HEK293 (cell line): Measurements from ENCODE around the gene PRLHR.

Experiments used
- CTCF ChIA-PET: fragments of 350-600 bp; formaldehyde crosslinking; extraction: SDS; loops from one replicate; lab custom pipeline; 2021; ENCODE audit warnings: antibody characterized with exemption; lab: Yijun Ruan, JAX
- POLR2A ChIA-PET: fragments of 300-600 bp; formaldehyde crosslinking; extraction: SDS; loops from one replicate; lab custom pipeline; 2020; ENCODE audit warnings: antibody characterized with exemption, inconsistent platforms; lab: Yijun Ruan, JAX
- H3K27ac ChIP-seq: fragments of 200-500 bp; sonication (Bioruptor generic); 2 replicates; pipeline ENCODE4 v1.5.1; 2014; ENCODE audit warnings: low read depth, low read length, control low read depth, inconsistent platforms; ENCODE audit errors: extremely low read depth
- H3K36me3 ChIP-seq, 2 experiments: fragments of 200-500 bp in 1 of 2; sonication (Bioruptor generic) in 1 of 2; 1 replicate in 1 of 2; 2 replicates in 1 of 2; pipeline ENCODE4 v1.5.1; 2014 to 2017; ENCODE audit warnings: inconsistent platforms in 2 of 2, low read length in 2 of 2; ENCODE audit not compliant: control insufficient read depth in 2 of 2, insufficient read depth in 1 of 2
- H3K4me1 ChIP-seq: fragments of 200-500 bp; sonication (Bioruptor generic); 2 replicates; pipeline ENCODE4 v1.5.1; 2014; ENCODE audit warnings: mild to moderate bottlenecking, low read length, inconsistent platforms; ENCODE audit not compliant: control insufficient read depth, insufficient read depth
- H3K4me3 ChIP-seq: 2 replicates; pipeline ENCODE4 v1.5.1; 2011; ENCODE audit warnings: low read depth, mild to moderate bottlenecking, control low read depth, low read length, moderate library complexity
- H3K9me3 ChIP-seq: fragments of 200-500 bp; sonication (Bioruptor generic); 2 replicates; pipeline ENCODE4 v1.5.1; 2014; ENCODE audit warnings: low read depth, low read length, inconsistent platforms; ENCODE audit not compliant: control insufficient read depth, insufficient read depth
- HIC1 ChIP-seq: fragments of 450-650 bp; formaldehyde crosslinking; IDR thresholded peaks from 2 replicates; pipeline ENCODE4 v1.5.1; 2016; ENCODE audit warnings: missing biosample characterization, missing genetic modification characterization
- HOXA7 ChIP-seq: sonication (generic); formaldehyde crosslinking; IDR thresholded peaks from 2 replicates; pipeline ENCODE4 v1.8.1; 2022; ENCODE audit warnings: missing genetic modification reagents, borderline replicate concordance
- KLF10 ChIP-seq: fragments of 450-650 bp; IDR thresholded peaks from 2 replicates; pipeline ENCODE4 v1.5.1; 2018; ENCODE audit warnings: missing biosample characterization, mild to moderate bottlenecking, missing genetic modification characterization
- MYNN ChIP-seq: fragments of 450-650 bp; formaldehyde crosslinking; IDR thresholded peaks from 2 replicates; pipeline ENCODE4 v1.5.1; 2016; ENCODE audit warnings: missing biosample characterization, missing genetic modification characterization, borderline replicate concordance
- REPIN1 ChIP-seq: fragments of 450-650 bp; formaldehyde crosslinking; IDR thresholded peaks from 2 replicates; pipeline ENCODE4 v1.5.1; 2017; ENCODE audit warnings: missing biosample characterization, missing genetic modification characterization, low read depth
- REST ChIP-seq: fragments of 450-650 bp; formaldehyde crosslinking; IDR thresholded peaks from 2 replicates; pipeline ENCODE4 v1.5.1; 2016; ENCODE audit warnings: missing biosample characterization, missing genetic modification characterization
- ZNF146 ChIP-seq: fragments of 450-650 bp; formaldehyde crosslinking; IDR thresholded peaks from 2 replicates; pipeline ENCODE4 v1.5.1; 2016; ENCODE audit warnings: missing biosample characterization, missing genetic modification characterization
- ZNF148 ChIP-seq: fragments of 450-650 bp; formaldehyde crosslinking; IDR thresholded peaks from 2 replicates; pipeline ENCODE4 v1.5.0; 2017; ENCODE audit warnings: missing biosample characterization, missing genetic modification characterization, borderline replicate concordance
- ZNF24 ChIP-seq: fragments of 450-650 bp; formaldehyde crosslinking; IDR thresholded peaks from 2 replicates; pipeline ENCODE4 v1.5.1; 2016; ENCODE audit warnings: missing biosample characterization, missing genetic modification characterization
- ZNF26 ChIP-seq: fragments of 450-650 bp; formaldehyde crosslinking; IDR thresholded peaks from 2 replicates; pipeline ENCODE4 v1.5.1; 2016; ENCODE audit warnings: missing biosample characterization, missing genetic modification characterization
- ZNF366 ChIP-seq: fragments of 450-650 bp; formaldehyde crosslinking; conservative IDR thresholded peaks from 2 replicates; pipeline ENCODE4 v1.5.1; 2016; ENCODE audit warnings: missing biosample characterization, missing genetic modification characterization
- ZNF529 ChIP-seq: fragments of 450-650 bp; formaldehyde crosslinking; IDR thresholded peaks from 2 replicates; pipeline ENCODE4 v1.5.1; 2017; ENCODE audit warnings: missing genetic modification characterization, missing biosample characterization; ENCODE audit not compliant: insufficient replicate concordance
- ZNF626 ChIP-seq: fragments of 450-650 bp; sonication (Bioruptor Pico); formaldehyde crosslinking; IDR thresholded peaks from 2 replicates; pipeline ENCODE4 v1.5.1; 2018; ENCODE audit warnings: missing biosample characterization, missing genetic modification characterization, inconsistent platforms
- ZNF670 ChIP-seq: fragments of 450-650 bp; formaldehyde crosslinking; IDR thresholded peaks from 2 replicates; pipeline ENCODE4 v1.5.1; 2016; ENCODE audit warnings: missing biosample characterization, missing genetic modification characterization, low read depth
- ZNF707 ChIP-seq: fragments of 450-650 bp; formaldehyde crosslinking; IDR thresholded peaks from 2 replicates; pipeline ENCODE4 v1.5.1; 2016; ENCODE audit warnings: missing biosample characterization, missing genetic modification characterization
- ZNF747 ChIP-seq: fragments of 450-650 bp; formaldehyde crosslinking; IDR thresholded peaks from 2 replicates; pipeline ENCODE4 v1.5.1; 2016; ENCODE audit warnings: missing biosample characterization, missing genetic modification characterization
- ZNF777 ChIP-seq: fragments of 450-650 bp; formaldehyde crosslinking; IDR thresholded peaks from 2 replicates; pipeline ENCODE4 v1.5.1; 2017; ENCODE audit warnings: missing biosample characterization, missing genetic modification characterization, borderline replicate concordance
- TF ChIP-seq, protein P1 (sequence below): sonication (generic); formaldehyde crosslinking; IDR thresholded peaks from 2 replicates; pipeline ENCODE4 v1.8.1; 2022; ENCODE audit warnings: mild to moderate bottlenecking, moderate library complexity, missing genetic modification reagents
- TF ChIP-seq, protein P2 (sequence below): fragments of 450-650 bp; formaldehyde crosslinking; IDR thresholded peaks from 2 replicates; pipeline ENCODE4 v1.5.1; 2016; ENCODE audit warnings: missing biosample characterization, missing genetic modification characterization
- TF ChIP-seq, protein P3 (sequence below): fragments of 450-650 bp; formaldehyde crosslinking; IDR thresholded peaks from 2 replicates; pipeline ENCODE4 v1.5.1; 2016; ENCODE audit warnings: missing biosample characterization, missing genetic modification characterization

The PRLHR gene

GRCh38 chr10:118595598-118596425, at the start of gene PRLHR:
Gene PRLHR (minus strand): TSS chr10:118595648. CDS start chr10:118595244, 404 bp downstream.
- POLR2A ChIA-PET, result no interaction called here
- Histone ChIP-seq H3K9me3 (no peaks in the 10 kb centered on the region), H3K4me3 (no peak within 1 kb of the TSS), H3K36me3 (no peaks in the 10 kb centered on the region), H3K27ac (no peak within 1 kb of the TSS), H3K4me1 (peaks cover 2% of the 10 kb centered on the region; the same call in 1 of the 2 replicates)
- CTCF ChIA-PET, result interaction anchor here (0.7 to 1.3 kb wide), 3 partner anchors 9 to 1144 kb away, joined by 3 to 6 read pairs (median 4); no protein-coding TSS in a partner anchor
- TF ChIP-seq REST (peak; percentile 98), ZNF366 (tag by site-specific recombination) (no peak)
- TF ChIP-seq, protein P1, sequence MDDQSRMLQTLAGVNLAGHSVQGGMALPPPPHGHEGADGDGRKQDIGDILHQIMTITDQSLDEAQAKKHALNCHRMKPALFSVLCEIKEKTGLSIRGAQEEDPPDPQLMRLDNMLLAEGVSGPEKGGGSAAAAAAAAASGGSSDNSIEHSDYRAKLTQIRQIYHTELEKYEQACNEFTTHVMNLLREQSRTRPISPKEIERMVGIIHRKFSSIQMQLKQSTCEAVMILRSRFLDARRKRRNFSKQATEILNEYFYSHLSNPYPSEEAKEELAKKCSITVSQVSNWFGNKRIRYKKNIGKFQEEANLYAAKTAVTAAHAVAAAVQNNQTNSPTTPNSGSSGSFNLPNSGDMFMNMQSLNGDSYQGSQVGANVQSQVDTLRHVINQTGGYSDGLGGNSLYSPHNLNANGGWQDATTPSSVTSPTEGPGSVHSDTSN, result peak; percentile 69; the same call in 1 of the 2 replicates
- TF ChIP-seq, all 188 proteins: peak for 2

DNA sequence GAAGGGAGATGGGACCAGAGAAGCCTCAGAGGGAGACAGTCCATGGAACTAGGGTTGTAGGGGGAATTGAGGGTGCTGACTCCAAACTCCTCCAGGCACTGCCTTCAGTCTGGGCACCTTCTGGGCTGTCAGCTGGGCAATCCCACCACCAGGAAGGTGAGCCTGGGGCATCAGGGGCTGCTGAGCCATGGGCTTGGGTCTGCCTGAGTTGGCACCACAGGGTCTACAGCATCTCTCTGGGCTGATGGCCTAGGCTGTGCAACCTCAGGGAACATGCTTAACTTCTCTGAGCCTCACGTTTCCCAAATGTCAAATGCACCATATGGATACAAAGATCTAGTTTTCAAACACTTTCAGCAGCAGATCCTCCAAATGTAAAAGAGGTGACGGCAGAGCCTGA, 46.8 kb upstream of the PRLHR start:
- TF ChIP-seq ZNF26 (tag by site-specific recombination) (no peak), ZNF529 (no peak), ZNF146 (no peak), ZNF707 (tag by site-specific recombination) (no peak), MYNN (no peak), HIC1 (tag by site-specific recombination) (no peak), ZNF777 (tag by site-specific recombination) (no peak), ZNF24 (tag by site-specific recombination) (no peak), ZNF747 (tag by site-specific recombination) (no peak), ZNF626 (tag by site-specific recombination) (no peak), REPIN1 (no peak), HOXA7 (CRISPR knock-in tag) (no peak), ZNF670 (tag by site-specific recombination) (no peak), KLF10 (tag by site-specific recombination) (no peak), ZNF148 (tag by site-specific recombination) (no peak)
- TF ChIP-seq, protein P2, sequence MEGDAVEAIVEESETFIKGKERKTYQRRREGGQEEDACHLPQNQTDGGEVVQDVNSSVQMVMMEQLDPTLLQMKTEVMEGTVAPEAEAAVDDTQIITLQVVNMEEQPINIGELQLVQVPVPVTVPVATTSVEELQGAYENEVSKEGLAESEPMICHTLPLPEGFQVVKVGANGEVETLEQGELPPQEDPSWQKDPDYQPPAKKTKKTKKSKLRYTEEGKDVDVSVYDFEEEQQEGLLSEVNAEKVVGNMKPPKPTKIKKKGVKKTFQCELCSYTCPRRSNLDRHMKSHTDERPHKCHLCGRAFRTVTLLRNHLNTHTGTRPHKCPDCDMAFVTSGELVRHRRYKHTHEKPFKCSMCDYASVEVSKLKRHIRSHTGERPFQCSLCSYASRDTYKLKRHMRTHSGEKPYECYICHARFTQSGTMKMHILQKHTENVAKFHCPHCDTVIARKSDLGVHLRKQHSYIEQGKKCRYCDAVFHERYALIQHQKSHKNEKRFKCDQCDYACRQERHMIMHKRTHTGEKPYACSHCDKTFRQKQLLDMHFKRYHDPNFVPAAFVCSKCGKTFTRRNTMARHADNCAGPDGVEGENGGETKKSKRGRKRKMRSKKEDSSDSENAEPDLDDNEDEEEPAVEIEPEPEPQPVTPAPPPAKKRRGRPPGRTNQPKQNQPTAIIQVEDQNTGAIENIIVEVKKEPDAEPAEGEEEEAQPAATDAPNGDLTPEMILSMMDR, result no peak
- TF ChIP-seq, protein P3, sequence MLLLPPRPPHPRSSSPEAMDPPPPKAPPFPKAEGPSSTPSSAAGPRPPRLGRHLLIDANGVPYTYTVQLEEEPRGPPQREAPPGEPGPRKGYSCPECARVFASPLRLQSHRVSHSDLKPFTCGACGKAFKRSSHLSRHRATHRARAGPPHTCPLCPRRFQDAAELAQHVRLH, result no peak
- TF ChIP-seq, all 188 proteins: peak for 0
- no peak overlapping the region for H3K27ac ChIP-seq
- ChIA-PET CTCF (no interaction called here), POLR2A (no interaction called here)
- H3K36me3 ChIP-seq, result no peaks in the 10 kb centered on the region
- no peak overlapping the region for H3K4me3 ChIP-seq
- no peaks in the 10 kb centered on the region for H3K9me3 ChIP-seq
- no peaks in the 10 kb centered on the region for H3K4me1 ChIP-seq
